GM12801 (cell line): ENCODE measurements around the gene B9D2.

Source experiments
- CTCF ChIP-seq: IDR thresholded peaks from one replicate; pipeline ENCODE4 v1.5.1; 2011; ENCODE audit warnings: control low read depth; ENCODE audit not compliant: insufficient read length; ENCODE audit errors: extremely low read depth

Gene B9D2

GRCh38 chr19:41309180-41310032 is 54.5 kb downstream of the B9D2 start:
- TF ChIP-seq CTCF = no peak

- no peak for TF ChIP-seq CTCF
Measured at GRCh38 chr19:41308450-41309179, 55.3 kb downstream of the B9D2 start.

GRCh38 chr19:41307954-41308449 is 55.9 kb downstream of the B9D2 start:
- TF ChIP-seq CTCF = no peak

- no peak for TF ChIP-seq CTCF
Measured at GRCh38 chr19:41307090-41307875, 56.7 kb downstream of the B9D2 start.

- no peak for TF ChIP-seq CTCF
Measured at GRCh38 chr19:41305927-41306793, 57.8 kb downstream of the B9D2 start.

GRCh38 chr19:41304706-41305483 is 59.1 kb downstream of the B9D2 start:
- TF ChIP-seq CTCF = no peak
